Adipocyte (in vitro differentiated cells): Measurements from ENCODE around the gene PLA2G2C.

ENCODE experiments used
- DNase-seq: peaks from one replicate; pipeline ENCODE4 v3.0.0-alpha.2; 2015; ENCODE audit warnings: low read depth
- H3K27me3 ChIP-seq: replicated peaks from 2 replicates; pipeline ENCODE4 v1.7.0; 2013; ENCODE audit warnings: mild to moderate bottlenecking, low read length, moderate library complexity; ENCODE audit not compliant: control insufficient read depth, insufficient read depth
- H3K36me3 ChIP-seq: 2 replicates; pipeline ENCODE4 v1.7.0; 2013; ENCODE audit warnings: low read length, mild to moderate bottlenecking, moderate library complexity; ENCODE audit not compliant: control insufficient read depth, insufficient read depth, severe bottlenecking
- H3K4me1 ChIP-seq: 2 replicates; pipeline ENCODE4 v1.7.0; 2013; ENCODE audit warnings: mild to moderate bottlenecking, low read length, moderate library complexity; ENCODE audit not compliant: control insufficient read depth, insufficient read depth
- H3K4me3 ChIP-seq: 2 replicates; pipeline ENCODE4 v1.7.0; 2013; ENCODE audit warnings: mild to moderate bottlenecking, low read length, moderate library complexity
- H3K9ac ChIP-seq: 2 replicates; pipeline ENCODE4 v1.7.0; 2013; ENCODE audit warnings: mild to moderate bottlenecking, low read length, moderate library complexity
- H3K9me3 ChIP-seq: 2 replicates; pipeline ENCODE4 v1.7.0; 2013; ENCODE audit warnings: mild to moderate bottlenecking, low read length, moderate library complexity; ENCODE audit not compliant: control insufficient read depth

Gene PLA2G2C

DNA sequence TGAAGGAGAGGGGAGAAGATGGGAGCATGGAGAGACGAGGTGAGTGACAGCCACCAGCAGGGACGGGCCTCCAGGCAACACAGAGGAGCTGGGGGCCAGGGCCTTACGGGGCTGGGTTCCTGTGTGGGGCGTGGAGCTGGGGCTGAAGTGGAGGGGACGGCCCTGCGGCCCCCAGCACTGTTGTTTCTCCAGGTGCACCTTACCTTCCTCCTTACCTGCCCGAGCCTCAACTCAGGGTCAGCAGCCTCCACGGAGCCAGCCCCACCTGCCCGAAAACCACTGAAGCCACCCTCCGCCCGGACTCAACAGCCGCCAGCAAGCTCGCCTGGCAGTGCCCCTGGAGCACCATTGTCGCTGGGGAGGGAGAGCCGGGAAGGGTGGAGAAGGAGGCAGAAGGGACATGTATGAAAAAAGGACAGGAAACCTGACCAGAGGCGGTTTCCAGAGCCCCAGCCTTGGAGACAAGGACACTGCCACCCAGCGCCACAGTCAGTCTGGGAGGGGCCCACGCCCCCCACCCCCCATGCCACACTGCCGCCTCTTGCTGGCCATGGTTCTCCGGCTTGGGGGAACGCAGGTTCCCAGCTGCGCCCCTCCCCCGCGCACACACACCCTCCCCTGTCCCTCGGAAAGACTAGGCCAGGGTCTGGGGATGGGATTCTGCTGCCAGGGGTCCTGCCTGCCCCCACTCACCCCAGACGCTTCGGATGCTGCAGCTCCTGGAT is 36.6 kb downstream of the PLA2G2C start:
- no peaks in the 10 kb centered on the region for H3K36me3 ChIP-seq
- H3K9me3 ChIP-seq: no peaks in the 10 kb centered on the region
- no peak overlapping the region for H3K4me3 ChIP-seq
- no peak for DNase-seq
- H3K27me3 ChIP-seq: peaks cover 4% of the 10 kb centered on the region
- no peak overlapping the region for H3K9ac ChIP-seq
- H3K4me1 ChIP-seq: peaks cover 21% of the 10 kb centered on the region

DNA sequence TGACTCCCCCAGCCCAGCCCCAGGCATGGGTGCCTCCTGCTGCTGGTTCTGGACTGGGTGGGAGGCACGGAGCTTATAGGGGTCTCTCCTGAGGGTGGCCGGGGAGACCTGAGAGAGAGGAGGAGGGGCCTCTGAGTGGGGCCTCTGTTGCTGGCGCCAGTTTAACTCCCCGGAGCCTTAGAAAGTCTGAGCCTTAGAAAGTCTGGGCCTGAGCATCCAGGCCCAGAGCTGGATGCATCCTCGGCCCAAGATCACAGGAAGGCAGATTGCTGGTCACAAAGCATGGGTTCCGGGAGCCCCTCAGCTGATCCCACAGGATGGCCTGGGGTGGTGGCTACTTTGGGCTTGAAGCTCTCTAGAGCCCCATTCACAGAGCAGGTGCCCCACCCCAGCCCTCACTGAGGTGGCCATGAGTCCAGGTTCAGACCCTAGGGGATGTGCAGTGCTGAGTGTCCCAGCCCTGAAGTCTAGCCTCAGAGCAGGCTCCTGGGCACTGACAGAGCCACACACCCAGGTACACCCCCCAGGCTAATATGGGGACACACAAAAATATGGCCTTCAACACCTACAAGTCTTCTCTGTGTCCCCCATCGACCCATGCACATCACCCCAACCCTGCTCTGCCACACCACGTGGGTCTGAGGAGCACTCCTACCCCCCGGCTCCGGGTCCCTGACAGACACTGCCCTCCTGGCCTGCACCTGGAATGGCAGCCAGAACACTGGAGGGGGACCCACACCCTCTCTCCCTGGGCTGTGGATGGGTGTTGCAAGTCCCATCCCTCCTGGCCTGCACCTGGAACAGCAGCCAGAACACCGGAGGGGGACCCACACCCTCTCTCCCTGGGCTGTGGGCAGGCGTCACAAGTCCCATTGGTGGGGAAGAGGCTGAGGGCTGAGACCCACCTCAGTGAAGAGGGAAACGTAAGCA is 37.5 kb downstream of the PLA2G2C start:
- Histone ChIP-seq H3K4me3 (no peak overlapping the region), H3K9me3 (no peaks in the 10 kb centered on the region), H3K9ac (no peak overlapping the region), H3K4me1 (peaks cover 14% of the 10 kb centered on the region), H3K27me3 (peaks cover 4% of the 10 kb centered on the region), H3K36me3 (no peaks in the 10 kb centered on the region)
- DNase-seq: no peak

DNA sequence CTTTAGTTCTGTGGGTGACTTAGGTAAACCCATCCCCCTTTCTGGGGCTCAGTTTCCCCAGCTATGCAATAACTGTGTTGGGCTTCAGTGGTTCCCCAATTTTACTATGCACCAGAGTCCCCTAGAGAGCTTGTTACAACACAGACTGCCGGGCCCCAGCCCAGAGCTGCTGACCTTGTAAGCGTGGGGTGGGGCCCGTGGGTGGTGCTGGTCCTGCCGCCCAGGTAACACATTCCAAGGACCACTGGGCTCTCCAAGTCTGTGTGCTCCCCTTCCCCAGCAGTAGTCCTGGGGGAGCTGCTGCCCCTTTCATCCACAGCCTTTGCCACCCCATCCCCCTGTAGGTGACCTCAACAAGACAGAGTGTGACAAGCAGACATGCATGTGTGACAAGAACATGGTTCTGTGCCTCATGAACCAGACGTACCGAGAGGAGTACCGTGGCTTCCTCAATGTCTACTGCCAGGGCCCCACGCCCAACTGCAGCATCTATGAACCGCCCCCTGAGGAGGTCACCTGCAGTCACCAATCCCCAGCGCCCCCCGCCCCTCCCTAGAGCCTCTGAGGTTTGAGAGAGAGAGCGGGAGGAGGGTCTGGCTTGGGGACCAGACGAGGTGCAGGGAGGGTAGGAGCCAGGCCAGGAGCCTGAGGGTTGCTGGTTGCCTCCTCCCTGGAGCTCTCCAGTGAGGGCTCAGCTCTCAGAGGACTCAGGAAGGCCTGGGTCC is 38.3 kb downstream of the PLA2G2C start:
- Histone ChIP-seq H3K36me3 (no peaks in the 10 kb centered on the region), H3K4me1 (peaks cover 7% of the 10 kb centered on the region), H3K4me3 (no peak overlapping the region), H3K9me3 (no peaks in the 10 kb centered on the region), H3K27me3 (peaks cover 4% of the 10 kb centered on the region), H3K9ac (no peak overlapping the region)
- no peak for DNase-seq

DNA sequence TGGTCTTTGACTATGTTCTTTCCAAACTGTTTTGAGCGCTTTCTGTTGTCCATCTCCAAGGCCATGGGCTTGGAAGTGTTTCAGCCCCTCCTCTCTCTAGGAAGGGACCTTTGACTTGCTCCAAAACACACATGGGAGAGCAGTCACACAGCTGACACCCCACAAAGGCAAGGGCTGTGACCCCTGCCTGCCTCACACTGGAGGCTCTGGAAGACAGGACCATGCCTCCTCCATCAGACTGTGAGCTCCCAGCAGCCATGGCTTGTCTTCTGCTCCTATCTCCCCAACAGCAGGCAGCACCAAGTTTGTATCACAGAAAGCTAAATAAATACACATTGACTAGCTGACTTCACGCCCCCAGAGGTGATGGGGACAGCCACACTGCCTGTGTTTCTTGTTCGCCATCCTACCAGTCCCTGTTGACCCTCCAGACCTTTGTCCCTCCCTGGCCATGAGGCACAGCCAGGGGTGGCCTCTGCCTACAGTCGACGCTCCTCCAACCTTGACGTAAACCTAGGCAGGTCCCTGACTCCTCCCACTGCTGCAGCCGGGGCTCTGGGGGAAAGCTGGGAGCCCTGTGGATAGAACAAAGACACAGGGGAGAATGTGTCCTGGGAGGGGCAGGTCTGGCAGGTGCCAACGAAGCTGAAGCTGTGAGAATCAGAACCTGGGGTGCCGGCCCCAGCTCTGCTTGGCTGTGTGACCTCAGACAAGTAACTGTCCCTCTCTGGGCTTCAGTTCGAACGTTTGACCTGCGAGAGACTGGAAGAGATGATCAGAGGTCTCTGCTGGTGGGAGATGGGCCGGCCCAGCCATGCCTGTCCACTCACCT is 42.4 kb downstream of the PLA2G2C start:
- no peak for DNase-seq
- Histone ChIP-seq H3K27me3 (peaks cover 2% of the 10 kb centered on the region), H3K9me3 (no peaks in the 10 kb centered on the region), H3K4me1 (no peaks in the 10 kb centered on the region), H3K4me3 (no peak overlapping the region), H3K9ac (no peak overlapping the region), H3K36me3 (no peaks in the 10 kb centered on the region)

DNA sequence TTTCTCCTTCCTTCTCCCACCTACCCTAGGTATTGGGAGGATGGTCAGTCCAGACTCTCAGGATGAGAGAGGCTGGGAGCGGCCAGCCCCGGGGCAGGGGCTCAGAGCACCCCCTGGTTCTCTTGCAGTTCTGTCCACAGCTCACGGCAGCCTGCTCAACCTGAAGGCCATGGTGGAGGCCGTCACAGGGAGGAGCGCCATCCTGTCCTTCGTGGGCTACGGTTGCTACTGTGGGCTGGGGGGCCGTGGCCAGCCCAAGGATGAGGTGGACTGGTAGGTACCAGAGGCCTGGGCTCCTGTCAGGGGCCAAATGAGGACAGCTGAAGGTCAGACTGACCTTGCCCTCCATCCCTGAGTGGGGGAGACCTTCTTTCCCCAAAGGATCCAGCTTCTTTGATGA is 43.0 kb downstream of the PLA2G2C start:
- no peaks in the 10 kb centered on the region for H3K36me3 ChIP-seq
- H3K4me3 ChIP-seq: no peak overlapping the region
- no peaks in the 10 kb centered on the region for H3K27me3 ChIP-seq
- H3K4me1 ChIP-seq: no peaks in the 10 kb centered on the region
- DNase-seq: no peak
- no peaks in the 10 kb centered on the region for H3K9me3 ChIP-seq
- no peak overlapping the region for H3K9ac ChIP-seq

DNA sequence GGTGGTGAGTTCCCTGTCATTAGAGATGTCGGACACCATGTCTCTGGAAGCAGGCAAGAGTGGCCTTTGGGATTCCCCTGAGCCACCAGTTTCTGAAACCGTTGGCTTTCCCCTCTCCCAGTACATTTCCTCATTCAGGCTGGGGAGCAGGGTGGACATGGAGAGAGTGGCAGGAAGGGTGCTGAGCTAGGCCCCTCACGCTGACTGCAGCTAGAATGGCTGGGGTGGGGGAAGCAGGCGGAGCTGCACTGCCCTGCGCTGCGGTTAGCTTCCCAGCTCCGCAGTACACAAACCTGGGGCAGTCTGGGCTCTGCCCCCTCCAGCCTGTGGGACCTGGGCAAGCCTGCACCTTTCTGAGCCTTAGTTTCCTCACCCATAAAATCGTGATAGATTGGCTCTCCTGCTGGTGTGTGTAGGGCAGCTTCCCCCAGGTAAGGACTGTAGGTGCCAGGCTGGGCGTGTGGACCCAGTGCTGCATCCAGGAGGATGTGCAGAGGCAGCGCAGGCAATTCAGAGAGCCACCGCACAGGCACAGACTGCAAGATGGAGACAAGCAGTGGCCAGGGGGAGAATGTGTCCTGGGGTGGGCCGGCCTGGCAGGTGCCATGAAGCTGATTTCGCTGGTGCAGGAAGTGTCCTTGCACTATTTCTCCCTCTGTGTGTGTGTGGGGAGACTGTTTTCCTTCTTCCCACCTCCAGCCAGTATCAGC is 44.2 kb downstream of the PLA2G2C start:
- DNase-seq: no peak
- no peaks in the 10 kb centered on the region for H3K9me3 ChIP-seq
- H3K4me1 ChIP-seq: no peaks in the 10 kb centered on the region
- no peaks in the 10 kb centered on the region for H3K36me3 ChIP-seq
- H3K27me3 ChIP-seq: no peaks in the 10 kb centered on the region
- no peak overlapping the region for H3K9ac ChIP-seq
- H3K4me3 ChIP-seq: no peak overlapping the region

DNA sequence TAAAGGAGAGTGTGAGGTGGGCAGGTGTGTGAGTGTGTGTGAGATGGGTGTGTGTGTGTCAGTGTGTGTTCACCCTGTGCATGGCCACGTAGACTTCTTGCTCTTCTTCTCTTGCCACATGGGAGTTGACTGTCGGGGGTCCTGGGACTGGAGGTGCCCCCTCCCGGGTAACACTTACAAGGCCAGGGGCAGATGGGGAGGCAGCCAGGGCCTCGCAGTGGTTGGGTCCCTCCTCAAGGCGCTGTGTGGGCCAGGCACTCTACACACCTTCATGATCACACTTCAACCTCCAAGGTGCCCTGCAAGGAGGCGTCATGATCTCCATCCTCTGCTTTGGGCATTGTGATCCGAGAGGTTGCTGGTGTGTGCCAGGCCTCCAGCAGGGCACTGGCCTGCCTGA is 44.9 kb downstream of the PLA2G2C start:
- Histone ChIP-seq H3K4me1 (no peaks in the 10 kb centered on the region), H3K9me3 (no peaks in the 10 kb centered on the region), H3K36me3 (no peaks in the 10 kb centered on the region), H3K4me3 (no peak overlapping the region), H3K9ac (no peak overlapping the region), H3K27me3 (no peaks in the 10 kb centered on the region)
- DNase-seq: no peak

DNA sequence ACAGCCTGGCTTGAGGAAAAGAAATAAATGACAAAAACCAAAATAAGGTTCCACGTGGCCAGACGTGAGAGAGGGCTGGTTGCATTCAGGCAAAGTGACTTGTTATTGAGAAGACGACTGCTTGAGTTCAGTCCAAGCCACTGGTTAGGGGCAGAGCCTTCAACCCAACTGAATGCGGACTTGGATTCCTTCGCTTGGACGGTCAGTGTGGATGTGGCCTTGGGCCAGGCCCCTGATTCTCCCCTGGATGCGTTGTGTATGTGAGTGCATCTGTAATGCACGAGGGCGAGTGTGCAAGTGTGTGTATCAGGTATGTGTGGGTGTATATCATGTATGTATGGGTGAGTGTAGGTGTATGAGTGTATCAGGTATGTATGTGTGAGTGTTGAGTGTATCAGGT is 45.3 kb downstream of the PLA2G2C start:
- H3K27me3 ChIP-seq: no peaks in the 10 kb centered on the region
- no peaks in the 10 kb centered on the region for H3K36me3 ChIP-seq
- H3K4me1 ChIP-seq: no peaks in the 10 kb centered on the region
- H3K9me3 ChIP-seq: no peaks in the 10 kb centered on the region
- H3K4me3 ChIP-seq: no peak overlapping the region
- no peak for DNase-seq
- no peak overlapping the region for H3K9ac ChIP-seq

DNA sequence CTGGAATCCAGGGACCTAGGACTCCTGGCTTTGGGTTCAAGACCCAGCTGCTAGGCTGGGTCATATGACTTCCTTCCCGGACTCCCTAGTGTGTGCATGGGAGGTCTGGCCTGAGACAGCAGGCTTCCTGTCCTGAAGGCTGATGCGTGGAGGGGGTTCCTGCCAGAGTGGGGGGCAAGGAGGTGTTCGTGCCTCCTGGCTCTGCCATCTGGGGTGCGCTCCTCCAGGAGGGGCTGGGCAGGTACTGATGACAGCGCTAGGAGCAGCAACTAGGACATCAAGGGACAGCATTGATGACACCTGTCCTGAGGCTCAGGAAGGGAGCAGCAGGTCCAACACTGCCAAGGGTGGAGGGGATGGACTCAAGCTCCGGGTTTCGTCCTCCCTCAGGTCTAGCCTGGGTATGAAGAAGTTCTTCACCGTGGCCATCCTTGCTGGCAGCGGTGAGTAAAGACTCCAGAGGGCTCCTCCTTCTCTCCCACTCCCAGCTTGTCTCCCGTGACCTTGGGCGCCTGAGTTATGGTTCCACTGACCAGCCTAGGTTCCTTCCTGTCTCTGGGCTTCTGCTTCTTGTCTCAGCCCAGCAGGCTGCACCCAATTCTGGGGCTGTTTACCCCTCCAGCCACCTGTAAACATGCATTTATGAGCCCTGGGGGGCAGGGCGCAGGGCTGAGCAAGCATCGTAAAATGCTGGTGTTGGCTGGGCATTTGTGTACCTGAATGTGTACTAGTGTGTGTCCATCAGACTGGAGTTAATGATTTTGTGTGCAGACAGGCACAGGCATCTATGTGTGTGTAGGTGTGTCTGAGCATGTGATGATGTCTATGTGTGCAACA is 46.3 kb downstream of the PLA2G2C start:
- Histone ChIP-seq H3K36me3 (no peaks in the 10 kb centered on the region), H3K9ac (no peak overlapping the region), H3K4me1 (no peaks in the 10 kb centered on the region)

More for the DNA sequence above, 46.3 kb downstream of the PLA2G2C start:
- no peak for DNase-seq
- H3K9me3 ChIP-seq: no peaks in the 10 kb centered on the region
- no peaks in the 10 kb centered on the region for H3K27me3 ChIP-seq
- H3K4me3 ChIP-seq: no peak overlapping the region
